ENCODE data around the gene STK38L. TPM values are rescaled to one million over a fixed set of nuclear protein-coding genes. Genes with fewer than 3 reads are reported as not detected.

STK38L gene
- total and polyA plus RNA-seq, 2 of the 8 experiments (the other 6 are each of a cell fraction or from before 2014, with no cell fraction given): 8.1 to 63.6 TPM

GRCh38 chr12:27279826-27280225, 35.7 kb downstream of the STK38L start (continued):
- no peak for TF ChIP-seq SP4 (IDR thresholded peaks at IDR 0.05; ENCODE audit: low read length)

All from H1 (cell line).